ENCODE data around the gene MTMR1.

Gene MTMR1

DNA sequence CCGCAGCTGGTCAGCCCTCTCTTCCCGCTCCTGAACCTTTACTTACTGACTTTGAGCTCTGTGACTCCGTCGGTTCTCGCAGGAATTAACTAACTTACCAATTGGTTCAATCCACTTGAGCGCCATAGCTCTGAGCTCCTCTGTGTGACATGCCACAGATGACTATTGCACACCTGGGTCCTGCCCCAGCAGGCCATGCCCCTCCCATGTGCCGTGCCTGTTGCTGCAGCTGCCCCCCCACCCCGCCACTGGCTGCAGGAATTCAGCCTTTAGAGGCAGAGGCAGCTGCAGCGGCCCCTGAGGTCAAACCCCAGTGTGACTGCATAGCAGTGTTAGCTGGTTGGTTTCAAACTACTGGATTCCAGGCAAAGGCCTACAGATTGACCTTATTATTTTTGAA lies 70.6 kb downstream of the MTMR1 start:
- no peak for DNase-seq

DNA sequence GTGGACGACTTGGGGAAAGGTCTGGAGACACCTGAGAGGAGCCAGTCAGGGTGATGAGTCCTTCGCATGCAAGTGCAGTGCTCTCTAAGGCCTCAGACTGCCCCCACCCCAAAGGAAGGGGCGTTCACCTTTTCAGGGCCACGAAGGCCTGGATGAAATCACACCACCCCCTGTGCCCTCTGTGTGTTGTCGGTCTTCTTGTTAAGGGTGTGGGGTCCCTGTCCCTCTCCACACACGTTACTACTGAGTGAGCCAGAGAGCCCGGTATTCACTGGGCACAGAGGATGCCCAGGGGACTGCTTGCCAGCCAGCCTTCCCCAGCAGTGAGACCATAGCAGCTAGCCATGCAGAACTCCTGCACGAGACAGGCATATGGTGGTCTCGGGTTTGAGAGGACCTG lies 72.0 kb downstream of the MTMR1 start:
- DNase-seq, result no peak

DNA sequence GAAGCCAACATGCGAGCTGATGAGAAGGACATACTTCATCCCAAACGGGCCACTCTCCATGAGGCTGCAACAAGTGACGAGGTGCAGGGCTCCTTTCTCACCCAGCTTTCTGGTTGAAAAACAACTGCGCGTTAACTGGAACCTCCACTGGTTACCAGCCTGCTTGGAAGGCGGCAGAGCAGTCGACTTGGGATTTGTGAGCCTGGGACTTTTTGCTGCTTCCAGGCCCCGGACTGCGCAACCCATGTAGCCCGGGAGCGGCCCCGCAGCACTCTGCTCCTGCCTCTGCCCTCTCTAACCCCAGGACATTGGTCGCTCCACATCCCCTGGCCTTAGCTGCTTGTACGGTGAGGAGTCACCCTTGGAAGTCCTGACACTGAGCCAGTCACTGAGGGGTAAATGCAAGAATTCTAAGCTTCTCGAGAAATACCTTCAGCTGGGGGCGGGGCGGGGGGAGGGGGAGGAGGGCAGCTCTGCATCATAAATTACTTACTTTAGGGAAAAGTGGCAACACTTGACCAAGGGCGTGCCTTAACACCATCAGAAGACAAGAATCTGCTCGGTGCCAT lies 72.7 kb downstream of the MTMR1 start:
- no peak for DNase-seq

DNA sequence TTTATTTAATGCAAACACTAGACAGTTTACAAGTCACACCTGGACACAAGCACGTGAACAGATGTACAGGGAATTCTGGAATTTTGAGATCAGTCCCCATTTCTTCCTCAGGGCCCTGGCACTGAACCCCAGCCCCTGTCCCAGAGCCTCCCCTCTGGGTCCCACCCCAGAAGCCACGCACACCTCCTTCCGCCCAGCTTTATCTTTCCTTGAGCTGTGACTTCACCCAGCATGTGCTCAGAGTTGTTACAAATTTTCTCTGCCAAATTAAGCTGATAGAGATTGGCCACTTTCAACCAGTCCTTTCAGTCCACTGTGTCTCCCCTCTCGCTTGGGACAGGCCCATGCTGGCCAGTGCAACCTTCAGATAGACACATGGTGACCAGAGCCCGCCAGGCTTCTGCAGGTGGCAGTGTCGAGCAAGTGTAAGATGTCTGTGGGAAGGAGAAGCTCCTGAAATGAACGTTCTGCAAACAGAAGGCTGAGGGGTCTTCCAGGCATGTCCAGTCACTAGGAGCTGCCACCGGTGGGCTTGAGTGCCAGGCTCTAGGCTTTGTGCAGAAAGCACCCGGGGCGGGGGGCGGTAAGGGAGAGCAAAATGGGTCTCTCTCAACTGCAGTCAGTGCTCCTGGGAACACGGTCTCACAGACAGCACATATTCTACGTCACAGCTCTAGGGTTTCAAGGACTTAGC lies 73.3 kb downstream of the MTMR1 start:
- no peak for DNase-seq

DNA sequence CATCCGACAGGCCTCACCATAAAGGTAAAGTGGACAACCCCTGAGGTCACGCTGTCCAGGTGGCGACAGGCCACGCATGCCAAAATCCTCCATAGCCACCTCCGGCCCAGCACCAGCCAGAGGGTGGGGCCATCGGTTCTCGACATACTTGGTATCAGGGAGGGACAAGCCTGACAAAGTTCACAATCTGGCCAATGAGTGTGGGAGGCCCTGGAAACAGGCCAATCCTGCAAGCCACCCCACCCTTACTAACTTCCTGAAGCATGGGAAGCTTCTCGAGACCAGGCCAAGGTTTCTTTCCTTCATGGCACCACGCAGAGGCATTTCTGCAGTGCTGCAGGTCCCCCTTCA lies 73.8 kb downstream of the MTMR1 start:
- DNase-seq, result no peak

DNA sequence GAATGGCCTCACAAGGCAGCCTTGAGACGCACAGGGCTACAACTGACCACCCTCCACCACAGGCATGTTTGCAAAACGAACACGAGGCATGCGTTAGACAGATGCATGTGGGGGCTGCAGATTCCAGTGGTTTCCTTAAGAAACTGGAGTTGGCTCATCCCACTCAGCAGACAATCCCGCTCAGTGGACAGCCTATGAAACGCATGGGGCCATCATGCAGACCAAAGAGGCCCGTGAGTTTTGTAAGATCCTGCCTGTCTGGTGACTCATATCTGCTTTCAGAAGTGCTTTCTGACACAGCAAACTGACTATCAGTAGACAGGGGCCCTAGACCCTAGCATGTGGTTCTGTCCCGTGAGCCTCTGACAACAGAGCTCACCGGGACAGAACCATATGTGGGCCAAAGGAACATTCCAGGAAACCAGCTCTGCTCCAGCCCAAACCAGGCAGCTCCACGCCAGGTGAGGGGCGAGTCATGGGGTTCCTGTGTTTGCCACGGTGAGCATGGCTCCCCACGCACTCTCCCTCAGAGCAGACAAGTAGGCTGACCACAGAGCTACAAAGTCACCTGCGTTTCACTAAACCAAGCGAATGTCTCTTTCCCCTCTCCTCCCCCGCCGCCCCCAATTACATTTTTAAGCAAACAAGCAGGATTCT lies 74.4 kb downstream of the MTMR1 start:
- DNase-seq, result no peak

DNA sequence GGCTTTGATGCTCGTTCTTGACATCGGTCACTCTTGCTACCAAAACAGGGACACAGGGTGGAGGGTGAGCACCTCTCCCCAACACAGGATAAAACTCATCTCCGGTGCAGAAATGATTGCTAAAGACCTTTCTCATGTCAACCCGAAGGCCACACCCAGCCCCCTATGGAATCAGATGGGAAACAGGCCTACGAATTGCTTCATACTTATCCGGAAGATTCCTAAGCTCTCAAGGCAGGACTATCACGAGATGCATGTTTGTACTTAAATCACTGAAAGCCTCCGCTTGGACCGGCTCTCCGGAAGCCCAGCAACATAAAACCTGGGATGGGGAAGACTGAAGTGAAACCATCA lies 74.9 kb downstream of the MTMR1 start:
- no peak for DNase-seq

DNA sequence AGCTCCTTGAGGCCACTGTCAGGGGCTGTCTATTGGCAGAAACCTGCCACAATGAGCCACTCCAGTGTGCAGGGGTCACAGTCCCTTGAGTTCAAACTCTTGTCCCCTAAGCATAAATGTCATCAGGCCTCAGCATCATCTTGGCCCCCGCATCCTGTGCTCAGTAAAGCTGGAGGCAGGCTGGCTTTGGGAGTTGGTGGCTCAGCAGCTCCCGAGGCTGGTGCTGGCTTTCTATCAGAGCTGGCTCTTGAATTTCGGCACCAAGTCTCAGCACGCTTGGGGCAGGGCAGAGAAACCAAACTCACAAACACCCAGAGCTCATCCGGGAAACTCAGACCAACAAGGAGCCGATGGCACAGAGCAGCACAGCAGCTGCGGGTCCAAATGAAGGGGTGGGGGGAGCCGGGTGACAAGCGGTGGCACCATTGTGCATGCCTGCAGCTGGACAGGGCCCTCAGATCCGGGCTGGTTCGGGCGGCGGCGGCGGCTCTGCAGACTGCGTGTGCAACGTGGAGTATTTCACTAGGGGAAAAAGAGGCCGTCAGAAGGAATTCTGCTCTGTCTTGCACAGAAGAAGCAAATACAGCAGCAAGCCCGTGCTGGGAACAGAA lies 75.5 kb downstream of the MTMR1 start:
- no peak for DNase-seq

DNA sequence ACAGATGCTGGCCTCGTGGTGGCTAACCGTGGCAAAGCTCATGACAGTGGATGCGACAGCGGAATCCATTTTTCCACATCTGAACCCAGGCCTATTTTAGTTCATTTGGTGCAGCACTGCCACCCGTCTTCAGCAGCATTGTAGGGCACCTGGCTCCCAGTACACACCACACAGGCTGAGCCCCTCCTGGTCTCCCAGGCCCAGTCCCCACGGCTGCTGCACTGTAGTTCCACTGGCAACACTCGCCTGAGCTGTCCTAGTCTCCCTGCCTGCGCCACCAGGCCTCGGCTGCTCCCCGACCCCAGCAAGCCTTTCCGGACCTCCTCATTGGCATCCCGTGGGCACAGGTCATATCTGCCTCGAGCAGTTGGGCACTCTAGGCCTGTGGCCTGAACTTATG lies 76.2 kb downstream of the MTMR1 start:
- no peak for DNase-seq

DNA sequence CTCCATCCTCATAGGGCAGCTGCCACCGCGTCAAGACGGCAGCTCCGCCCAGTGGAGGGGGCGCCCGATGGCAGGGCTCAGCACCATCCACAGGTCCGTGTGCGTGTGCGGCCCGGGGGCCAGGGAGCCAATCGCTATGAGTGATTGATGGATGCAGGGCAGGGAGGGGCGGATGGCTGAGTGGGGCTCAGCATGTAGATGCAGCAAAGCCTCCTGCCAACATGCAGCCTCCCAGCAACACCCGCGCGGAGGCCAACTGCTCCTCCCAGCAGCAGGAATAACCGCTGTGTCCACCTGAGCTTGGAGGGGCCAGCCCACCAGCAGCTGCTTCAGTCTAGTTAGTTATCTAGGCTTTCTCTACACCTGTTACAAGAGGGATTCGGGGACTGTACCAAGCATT lies 77.4 kb downstream of the MTMR1 start:
- DNase-seq, result no peak

DNA sequence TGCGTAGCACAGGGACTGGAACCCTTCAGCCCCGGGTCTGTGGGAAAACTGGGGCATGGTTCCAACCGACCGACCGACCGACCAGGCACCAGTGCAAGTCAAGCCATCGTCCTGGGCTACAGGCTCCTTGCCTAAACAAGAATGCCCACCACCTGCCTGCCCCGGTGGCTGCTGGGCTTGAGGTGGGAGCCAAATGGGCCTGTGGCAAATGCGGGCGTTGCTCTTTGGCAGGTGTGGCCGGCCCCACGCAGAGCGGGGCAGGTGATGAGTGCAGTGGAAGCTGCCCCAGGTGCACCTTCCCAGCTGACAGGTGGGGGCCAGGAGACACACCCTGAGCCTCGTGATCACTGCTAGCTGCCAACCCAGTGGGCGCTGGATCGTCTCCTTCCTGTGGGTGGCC lies 77.9 kb downstream of the MTMR1 start:
- DNase-seq, result no peak

DNA sequence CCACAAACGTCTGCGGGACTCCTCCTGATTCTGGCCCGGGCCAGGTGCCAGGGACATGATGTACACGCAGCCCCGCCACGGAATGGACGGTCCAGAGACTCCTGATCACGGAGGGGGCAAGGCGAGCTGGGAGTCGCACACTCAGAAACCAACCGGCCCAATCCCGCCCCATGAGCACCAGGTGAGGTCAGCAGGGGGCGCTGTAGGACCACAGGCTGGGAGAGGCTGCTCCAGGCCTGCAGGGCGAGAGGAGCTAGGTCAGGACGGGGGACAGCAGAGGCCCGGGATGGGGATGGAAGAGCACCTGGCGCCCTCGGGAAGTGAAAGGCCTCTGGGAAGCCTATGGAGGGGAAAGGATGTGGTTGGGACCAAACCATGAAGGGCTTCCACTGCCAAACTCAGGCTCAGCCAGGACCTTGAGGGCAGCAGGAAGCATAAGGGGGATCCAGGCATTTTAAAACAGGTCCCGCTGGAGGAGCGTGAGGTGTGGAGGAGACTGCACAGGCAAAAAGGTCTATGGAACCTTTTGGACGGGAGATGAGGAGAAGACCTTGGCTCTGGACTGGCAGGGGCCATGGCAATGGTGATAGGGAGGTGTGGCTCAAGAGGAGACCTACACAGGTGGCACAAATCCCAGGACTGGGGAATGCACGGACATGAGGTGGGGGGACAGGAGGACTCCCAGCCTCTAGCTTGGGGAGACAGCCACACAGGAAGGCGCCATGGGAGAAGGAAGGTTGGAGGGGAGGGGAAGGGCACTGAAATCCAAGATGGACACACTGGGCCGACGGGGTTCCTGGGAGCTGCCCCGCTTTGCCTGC lies 79.2 kb downstream of the MTMR1 start:
- DNase-seq, result peak; percentile 71

DNA sequence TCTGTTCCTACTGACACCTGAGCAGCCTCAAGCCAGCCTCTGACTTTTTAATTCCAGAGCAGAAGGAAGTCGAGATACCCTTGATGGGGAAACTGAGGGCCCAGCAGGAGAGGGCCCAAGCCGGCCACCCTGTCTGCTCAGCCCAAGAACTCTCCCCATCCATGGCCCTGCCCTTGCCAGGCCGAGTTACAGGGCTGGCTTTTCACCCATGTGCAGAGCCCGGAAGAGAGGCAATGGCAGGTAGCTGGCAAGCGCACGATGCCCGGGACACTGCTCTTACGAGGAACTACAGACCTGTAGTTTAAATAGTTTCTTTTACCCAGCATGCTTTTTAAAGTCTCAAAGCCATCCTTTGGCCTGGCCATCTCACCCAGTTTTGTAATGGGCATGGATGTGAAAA lies 79.9 kb downstream of the MTMR1 start:
- no peak for DNase-seq

DNA sequence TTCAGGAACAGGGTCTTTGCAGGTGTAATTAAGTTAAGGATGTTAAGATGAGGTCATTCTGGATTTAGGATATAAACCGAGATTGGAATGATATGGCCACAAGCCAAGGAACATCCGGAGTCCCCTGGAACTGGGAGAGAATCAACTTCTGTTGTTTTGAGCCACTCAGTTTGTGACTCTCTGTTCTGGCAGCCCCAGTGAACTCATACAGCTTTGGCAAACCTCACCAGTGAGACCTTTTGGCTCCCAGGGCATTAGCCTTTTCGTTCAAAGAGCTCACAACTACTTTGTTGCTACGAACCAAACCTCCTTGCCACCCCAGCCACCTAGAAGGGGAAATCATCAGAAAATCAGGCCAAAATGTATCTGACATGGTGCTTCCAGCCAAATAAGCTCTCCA lies 80.4 kb downstream of the MTMR1 start:
- no peak for DNase-seq

DNA sequence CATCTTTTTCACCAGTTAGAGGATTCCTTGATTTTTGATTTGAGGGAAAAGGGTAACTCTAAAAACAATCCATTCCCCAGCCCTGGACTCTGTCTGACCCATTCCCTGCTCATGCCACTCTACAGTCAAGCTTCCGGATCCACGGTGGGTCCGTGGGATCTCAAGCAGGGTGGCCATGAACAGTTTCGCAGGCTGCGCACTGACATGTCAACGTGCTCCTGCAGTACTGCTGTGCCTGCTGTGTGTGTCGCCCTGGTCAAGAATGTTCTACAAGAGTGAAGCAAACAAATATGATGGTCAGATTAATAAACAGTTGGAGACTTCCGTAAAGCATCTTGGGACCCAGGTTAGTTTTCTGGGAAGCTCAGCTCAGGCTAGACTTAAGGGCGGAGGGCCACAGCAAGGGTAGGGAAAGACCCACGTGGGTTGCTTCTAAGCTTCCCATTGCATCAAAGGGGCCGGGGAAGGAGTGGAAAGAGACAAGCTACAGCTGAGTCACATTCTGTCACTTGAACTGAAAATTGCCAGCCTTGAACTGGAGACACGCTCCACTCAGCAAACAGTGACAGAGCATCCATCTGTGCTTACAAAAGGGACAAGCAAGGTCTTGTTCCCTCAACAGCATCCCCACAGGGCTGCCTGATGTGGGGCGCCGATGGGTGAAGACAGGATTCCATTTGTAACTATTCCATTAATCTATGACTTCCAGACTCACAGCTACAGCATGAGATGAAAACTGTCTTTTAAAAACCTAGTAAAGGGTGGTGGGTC lies 81.8 kb downstream of the MTMR1 start:
- DNase-seq, result no peak

DNA sequence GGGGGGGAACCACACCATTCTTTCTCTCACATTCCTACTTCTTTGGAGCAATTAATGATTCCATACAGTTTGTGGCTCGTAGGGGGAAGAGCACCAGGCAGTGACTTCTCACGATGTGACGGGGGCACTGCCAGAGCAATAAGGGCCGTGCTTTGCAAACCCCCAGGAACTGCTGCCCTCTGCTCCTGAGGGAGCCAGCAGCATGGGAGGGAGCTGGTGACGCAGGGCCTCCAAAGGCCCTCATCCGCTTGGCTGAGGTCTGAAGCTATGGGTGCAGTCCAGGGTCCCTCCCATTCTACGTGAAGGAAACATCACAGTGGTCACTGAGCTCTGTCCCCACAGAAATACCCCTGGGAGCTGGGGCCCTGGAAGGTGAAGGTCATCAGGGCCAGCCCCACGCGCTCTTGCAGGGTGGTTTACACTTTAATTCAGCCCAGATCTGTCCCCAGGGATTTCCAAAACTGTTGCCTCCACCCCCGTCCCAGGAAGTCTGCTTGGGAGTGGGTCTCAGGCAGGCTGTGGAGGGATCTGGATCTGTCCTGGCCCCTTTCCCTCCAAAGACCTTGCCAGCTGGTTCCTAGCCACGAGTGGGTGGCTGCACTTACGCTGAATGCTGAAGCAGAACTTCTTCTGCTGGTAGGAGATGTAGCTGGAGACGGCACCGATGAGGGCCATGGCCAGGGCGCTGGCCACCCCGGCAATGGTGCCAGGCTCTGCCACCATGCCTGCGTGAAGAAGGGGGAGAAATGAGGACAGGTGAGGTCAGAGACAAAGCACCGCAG lies 82.6 kb downstream of the MTMR1 start:
- DNase-seq, result no peak

DNA sequence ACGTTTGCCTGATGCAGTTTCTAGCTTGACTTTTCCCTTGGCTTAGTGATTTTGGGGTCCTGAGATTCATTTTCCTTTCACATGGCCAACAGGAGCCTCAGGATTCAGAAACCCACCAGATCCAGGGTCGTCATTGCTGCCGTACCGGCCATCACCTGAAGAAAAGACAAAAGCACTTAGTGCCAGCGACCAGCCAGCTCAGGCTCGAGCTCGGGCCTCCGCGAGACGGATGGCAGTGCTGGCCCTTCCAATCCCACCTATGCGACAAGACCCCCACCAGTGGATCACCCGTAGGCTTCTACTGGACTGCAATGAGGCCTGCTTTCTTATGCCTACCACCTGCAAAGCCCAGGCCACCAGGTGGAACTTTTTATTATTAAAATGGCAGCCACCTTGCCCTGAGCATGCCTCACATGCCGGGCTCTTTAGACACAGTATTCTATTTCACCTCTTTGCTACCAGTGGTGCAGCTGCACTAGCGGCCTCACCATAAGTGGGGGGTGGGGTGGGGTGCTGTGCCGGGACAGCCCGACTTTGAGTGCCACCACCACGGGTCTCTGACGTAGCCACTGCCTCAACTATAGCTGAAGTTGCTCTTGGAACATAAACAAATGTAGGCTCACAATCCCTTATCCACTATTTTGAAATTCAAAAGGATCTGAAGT lies 84.3 kb downstream of the MTMR1 start:
- no peak for DNase-seq

DNA sequence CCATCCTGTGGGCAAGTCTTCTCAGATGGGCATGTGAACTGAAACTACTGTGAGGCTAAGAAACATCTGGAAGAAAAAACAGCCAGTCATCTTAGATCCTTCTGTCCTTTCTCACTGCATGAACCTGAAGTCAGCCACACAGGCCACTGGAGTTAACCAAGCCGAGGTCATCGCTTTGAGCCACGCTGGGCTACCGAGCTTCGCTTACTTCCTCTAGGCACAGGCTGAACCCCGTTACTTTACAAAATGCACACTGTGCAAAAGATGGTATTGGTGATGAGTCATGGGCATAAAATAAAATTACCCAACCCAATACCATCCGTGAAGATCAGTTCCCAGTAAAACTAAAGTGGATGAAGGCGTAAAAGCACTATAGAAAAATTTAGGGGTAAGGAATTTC lies 86.2 kb downstream of the MTMR1 start:
- DNase-seq, result no peak

DNA sequence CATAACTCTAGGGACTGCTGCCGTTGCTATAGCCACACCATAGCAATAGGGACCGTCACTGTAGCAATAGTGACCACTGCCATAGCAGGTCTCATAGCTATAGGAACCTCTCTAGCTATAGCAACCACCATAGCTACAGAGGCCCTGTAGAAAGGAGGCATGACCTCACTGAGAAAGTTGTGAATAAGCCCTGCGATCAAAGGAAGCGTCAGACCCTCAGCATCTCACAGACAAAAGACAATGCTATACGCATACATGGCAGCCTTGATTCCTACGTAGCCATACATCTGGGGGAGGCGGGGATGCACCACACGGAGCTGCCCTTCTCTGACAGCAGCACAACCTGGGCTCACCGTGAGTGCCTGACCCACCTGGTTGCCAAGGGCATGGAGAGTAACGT lies 88.5 kb downstream of the MTMR1 start:
- no peak for DNase-seq

DNA sequence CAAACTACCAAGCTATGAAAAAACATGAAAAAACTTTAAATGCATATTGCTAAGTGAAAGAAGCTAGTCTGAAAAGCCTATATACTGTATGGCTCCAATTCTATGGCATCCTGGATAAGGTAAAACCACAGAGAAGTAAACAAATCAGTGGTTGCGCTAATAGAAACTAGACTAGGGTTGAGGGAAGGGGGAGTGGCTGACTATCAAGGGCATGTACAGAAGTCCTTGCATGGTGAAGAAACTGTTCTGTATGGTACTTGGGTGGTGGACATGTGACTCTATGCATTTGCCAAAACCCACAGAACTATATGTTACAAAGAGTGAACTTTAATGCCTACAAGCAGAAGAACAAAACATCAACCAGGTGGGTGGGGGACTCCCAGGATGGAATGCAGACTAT lies 96.8 kb downstream of the MTMR1 start:
- no peak for DNase-seq

DNA sequence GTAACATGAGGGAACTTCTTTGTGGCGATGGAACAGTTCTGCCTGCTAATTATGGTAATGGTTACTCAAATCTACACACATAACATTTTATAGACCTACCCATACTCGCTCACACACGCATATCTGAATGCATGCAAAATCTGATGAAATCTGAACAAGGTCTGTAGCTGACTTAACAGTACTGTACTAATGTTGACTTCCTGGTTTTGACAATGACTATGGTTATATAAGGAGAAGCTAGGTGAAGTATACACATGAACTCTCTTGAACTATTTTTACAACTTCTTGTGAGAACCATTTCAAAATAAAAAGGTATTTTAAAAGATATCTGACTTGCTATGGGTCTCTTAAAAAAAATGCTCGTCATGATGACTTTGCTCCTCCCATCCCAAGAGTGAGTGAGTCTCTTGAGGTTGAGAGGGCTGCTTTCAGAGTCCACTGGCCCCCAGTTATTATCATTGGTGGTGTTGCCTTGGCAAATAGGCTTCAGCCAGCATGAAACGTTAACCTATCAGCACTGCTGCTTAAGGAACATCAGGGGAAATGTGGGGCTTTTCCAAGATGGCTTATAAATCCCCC lies 99.8 kb downstream of the MTMR1 start:
- DNase-seq, result no peak
